ENCODE measurements around the gene NFIA.

NFIA gene

DNA sequence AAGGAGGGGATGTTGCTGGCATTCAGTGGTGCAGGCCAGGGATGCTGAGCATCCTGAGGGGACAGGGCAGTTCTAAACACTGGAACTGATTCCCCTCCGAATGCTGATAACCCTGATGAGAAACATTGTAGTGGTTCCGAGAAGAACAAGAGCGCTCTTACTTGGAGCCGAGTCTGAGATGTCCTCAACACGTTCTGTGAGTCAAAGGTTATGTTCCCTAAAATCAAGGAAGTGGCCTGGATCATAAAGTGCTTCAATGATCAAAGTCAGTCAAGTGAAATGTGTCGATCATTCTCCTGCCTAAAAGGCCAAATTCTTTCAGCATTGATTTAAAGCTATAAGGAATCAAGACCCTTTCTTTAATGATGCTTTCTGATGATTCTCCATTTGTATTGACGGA lies 234.1 kb downstream of the NFIA start:
- Histone ChIP-seq H3K27ac (ENCODE audit: low read depth, low read length) (no peak overlapping the region), H3K4me1 (ENCODE audit: control insufficient read depth, insufficient read depth, low read length) (peaks cover 21% of the 10 kb centered on the region), H3K9me3 (ENCODE audit: control insufficient read depth, insufficient read depth, low read length) (no peaks in the 10 kb centered on the region), H3K27me3 (ENCODE audit: control insufficient read depth, insufficient read depth, low read length) (no peaks in the 10 kb centered on the region), H3K36me3 (ENCODE audit: control insufficient read depth, insufficient read depth, low read length) (no peaks in the 10 kb centered on the region), H3K4me3 (ENCODE audit: low read depth, low read length) (no peak overlapping the region), H3K9ac (ENCODE audit: low read depth, low read length) (no peak overlapping the region)

- Histone ChIP-seq H3K9me3 (ENCODE audit: control insufficient read depth, insufficient read depth, low read length) (no peaks in the 10 kb centered on the region), H3K4me3 (ENCODE audit: low read depth, low read length) (no peak overlapping the region), H3K27me3 (ENCODE audit: control insufficient read depth, insufficient read depth, low read length) (no peaks in the 10 kb centered on the region), H3K27ac (ENCODE audit: low read depth, low read length) (no peak overlapping the region), H3K4me1 (ENCODE audit: control insufficient read depth, insufficient read depth, low read length) (peaks cover 21% of the 10 kb centered on the region), H3K36me3 (ENCODE audit: control insufficient read depth, insufficient read depth, low read length) (no peaks in the 10 kb centered on the region), H3K9ac (ENCODE audit: low read depth, low read length) (no peak overlapping the region)
Observed at GRCh38 chr1:61318319-61319125, 236.2 kb downstream of the NFIA start.

- Histone ChIP-seq H3K9ac (ENCODE audit: low read depth, low read length) (no peak overlapping the region), H3K9me3 (ENCODE audit: control insufficient read depth, insufficient read depth, low read length) (no peaks in the 10 kb centered on the region)
Observed at GRCh38 chr1:61320575-61320974, 238.2 kb downstream of the NFIA start.

DNA sequence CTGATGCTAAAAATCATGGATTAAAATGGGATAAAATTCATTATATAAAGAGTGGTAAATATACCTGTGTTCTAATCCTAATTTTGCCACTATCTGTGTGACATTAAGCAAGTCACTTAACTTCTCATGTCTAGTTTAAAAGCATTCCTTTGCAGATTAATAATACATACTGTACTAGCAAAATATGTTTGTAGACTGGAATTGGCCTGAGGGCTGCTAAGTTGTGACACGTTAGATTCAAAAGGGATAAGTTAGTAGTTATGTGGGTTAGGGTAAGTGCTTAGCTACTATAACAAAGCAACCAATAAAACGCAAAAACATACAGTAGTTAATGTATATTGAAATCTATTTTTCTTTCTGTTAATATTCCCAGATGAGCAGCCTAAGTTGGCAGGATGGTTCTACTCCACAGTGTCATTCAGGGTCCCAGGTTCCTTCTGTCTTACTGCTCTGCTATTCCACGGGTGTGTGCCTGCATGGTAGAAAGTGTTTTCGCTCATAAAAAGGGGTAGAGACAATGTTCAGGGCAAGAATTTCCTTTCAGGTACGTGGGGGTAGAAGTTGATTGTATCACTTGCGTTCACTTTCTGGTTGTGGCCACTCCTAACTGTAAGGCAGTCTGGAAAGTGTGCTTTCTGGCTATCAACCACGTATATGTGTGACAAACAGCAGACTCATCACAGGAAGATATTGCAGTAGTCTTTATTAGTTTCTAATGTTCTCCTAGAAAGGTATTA lies 239.8 kb downstream of the NFIA start:
- Histone ChIP-seq H3K4me1 (ENCODE audit: control insufficient read depth, insufficient read depth, low read length) (peaks cover 21% of the 10 kb centered on the region), H3K9me3 (ENCODE audit: control insufficient read depth, insufficient read depth, low read length) (no peaks in the 10 kb centered on the region), H3K36me3 (ENCODE audit: control insufficient read depth, insufficient read depth, low read length) (no peaks in the 10 kb centered on the region), H3K4me3 (ENCODE audit: low read depth, low read length) (no peak overlapping the region), H3K9ac (ENCODE audit: low read depth, low read length) (no peak overlapping the region), H3K27me3 (ENCODE audit: control insufficient read depth, insufficient read depth, low read length) (no peaks in the 10 kb centered on the region), H3K27ac (ENCODE audit: low read depth, low read length) (no peak overlapping the region)

More at GRCh38 chr1:61320575-61320974, 238.2 kb downstream of the NFIA start:
- Histone ChIP-seq H3K36me3 (ENCODE audit: control insufficient read depth, insufficient read depth, low read length) (no peaks in the 10 kb centered on the region), H3K27me3 (ENCODE audit: control insufficient read depth, insufficient read depth, low read length) (no peaks in the 10 kb centered on the region), H3K27ac (ENCODE audit: low read depth, low read length) (peak overlapping the region; percentile 11), H3K4me3 (ENCODE audit: low read depth, low read length) (no peak overlapping the region), H3K4me1 (ENCODE audit: control insufficient read depth, insufficient read depth, low read length) (peaks cover 21% of the 10 kb centered on the region)

GRCh38 chr1:61322769-61323168 lies 240.4 kb downstream of the NFIA start:
- Histone ChIP-seq H3K27ac (ENCODE audit: low read depth, low read length) (no peak overlapping the region), H3K4me3 (ENCODE audit: low read depth, low read length) (no peak overlapping the region), H3K36me3 (ENCODE audit: control insufficient read depth, insufficient read depth, low read length) (no peaks in the 10 kb centered on the region), H3K27me3 (ENCODE audit: control insufficient read depth, insufficient read depth, low read length) (no peaks in the 10 kb centered on the region), H3K4me1 (ENCODE audit: control insufficient read depth, insufficient read depth, low read length) (peaks cover 21% of the 10 kb centered on the region), H3K9me3 (ENCODE audit: control insufficient read depth, insufficient read depth, low read length) (no peaks in the 10 kb centered on the region), H3K9ac (ENCODE audit: low read depth, low read length) (no peak overlapping the region)

DNA sequence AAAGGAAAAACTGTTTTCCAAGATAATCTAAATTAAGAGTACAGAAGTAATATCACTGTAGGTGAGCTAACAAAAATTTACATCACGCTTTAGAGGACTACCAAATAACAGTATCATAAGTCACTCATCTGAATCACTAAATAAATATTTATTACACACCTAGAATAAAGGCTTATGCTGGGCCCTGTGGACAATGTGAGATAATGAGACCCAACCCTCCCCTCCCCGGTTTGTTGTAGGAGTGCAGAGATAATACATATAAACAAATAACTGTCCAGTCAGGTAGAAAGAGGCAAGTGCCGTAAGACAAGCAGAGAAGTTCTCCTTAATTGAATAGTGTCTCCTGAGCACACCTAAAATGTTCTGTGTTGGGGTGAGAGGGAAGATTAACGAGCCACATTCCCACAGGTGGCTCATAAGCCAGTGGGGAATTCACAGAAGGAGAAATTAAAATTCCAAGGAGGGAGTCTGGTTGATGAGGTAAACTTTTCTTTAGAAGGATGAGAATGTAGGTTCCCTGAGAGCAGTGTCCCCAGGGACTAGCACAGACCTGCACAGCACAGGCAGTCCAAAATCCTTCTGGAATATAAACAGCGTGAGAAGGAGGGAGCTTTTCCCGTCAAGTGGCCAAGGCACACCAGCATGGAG lies 241.4 kb downstream of the NFIA start:
- H3K27ac ChIP-seq (ENCODE audit: low read depth, low read length), result no peak overlapping the region
- no peaks in the 10 kb centered on the region for H3K27me3 ChIP-seq (ENCODE audit: control insufficient read depth, insufficient read depth, low read length)
- H3K4me3 ChIP-seq (ENCODE audit: low read depth, low read length), result no peak overlapping the region
- no peaks in the 10 kb centered on the region for H3K9me3 ChIP-seq (ENCODE audit: control insufficient read depth, insufficient read depth, low read length)
- peaks cover 21% of the 10 kb centered on the region for H3K4me1 ChIP-seq (ENCODE audit: control insufficient read depth, insufficient read depth, low read length)
- H3K36me3 ChIP-seq (ENCODE audit: control insufficient read depth, insufficient read depth, low read length), result no peaks in the 10 kb centered on the region
- no peak overlapping the region for H3K9ac ChIP-seq (ENCODE audit: low read depth, low read length)

GRCh38 chr1:61326713-61327112 lies 244.4 kb downstream of the NFIA start:
- Histone ChIP-seq H3K4me3 (ENCODE audit: low read depth, low read length) (no peak overlapping the region), H3K9ac (ENCODE audit: low read depth, low read length) (no peak overlapping the region), H3K9me3 (ENCODE audit: control insufficient read depth, insufficient read depth, low read length) (no peaks in the 10 kb centered on the region), H3K27me3 (ENCODE audit: control insufficient read depth, insufficient read depth, low read length) (no peaks in the 10 kb centered on the region), H3K4me1 (ENCODE audit: control insufficient read depth, insufficient read depth, low read length) (no peaks in the 10 kb centered on the region), H3K27ac (ENCODE audit: low read depth, low read length) (no peak overlapping the region), H3K36me3 (ENCODE audit: control insufficient read depth, insufficient read depth, low read length) (no peaks in the 10 kb centered on the region)

DNA sequence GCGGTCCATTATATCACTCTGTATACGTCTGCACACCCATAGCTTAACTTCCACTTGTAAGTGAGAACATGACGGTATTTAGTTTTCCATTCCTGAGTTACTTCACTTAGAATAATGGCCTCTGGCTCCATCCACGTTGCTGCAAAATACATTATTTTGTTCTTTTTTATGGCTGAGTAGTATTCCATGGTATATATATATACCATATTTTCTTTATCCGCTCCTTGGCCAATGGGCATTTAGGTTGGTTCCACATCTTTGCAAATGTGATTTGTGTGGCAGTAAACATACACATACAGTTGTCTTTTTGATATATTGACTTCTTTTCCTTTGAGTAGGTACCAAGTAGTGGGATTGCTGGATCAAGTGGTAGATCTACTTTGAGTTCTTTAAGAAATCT lies 245.1 kb downstream of the NFIA start:
- Histone ChIP-seq H3K9ac (ENCODE audit: low read depth, low read length) (no peak overlapping the region), H3K27ac (ENCODE audit: low read depth, low read length) (no peak overlapping the region), H3K9me3 (ENCODE audit: control insufficient read depth, insufficient read depth, low read length) (no peaks in the 10 kb centered on the region), H3K36me3 (ENCODE audit: control insufficient read depth, insufficient read depth, low read length) (no peaks in the 10 kb centered on the region), H3K4me3 (ENCODE audit: low read depth, low read length) (no peak overlapping the region), H3K4me1 (ENCODE audit: control insufficient read depth, insufficient read depth, low read length) (no peaks in the 10 kb centered on the region), H3K27me3 (ENCODE audit: control insufficient read depth, insufficient read depth, low read length) (no peaks in the 10 kb centered on the region)

- Histone ChIP-seq H3K36me3 (ENCODE audit: control insufficient read depth, insufficient read depth, low read length) (no peaks in the 10 kb centered on the region), H3K27ac (ENCODE audit: low read depth, low read length) (no peak overlapping the region), H3K4me1 (ENCODE audit: control insufficient read depth, insufficient read depth, low read length) (no peaks in the 10 kb centered on the region), H3K9ac (ENCODE audit: low read depth, low read length) (no peak overlapping the region), H3K4me3 (ENCODE audit: low read depth, low read length) (no peak overlapping the region), H3K9me3 (ENCODE audit: control insufficient read depth, insufficient read depth, low read length) (no peaks in the 10 kb centered on the region), H3K27me3 (ENCODE audit: control insufficient read depth, insufficient read depth, low read length) (no peaks in the 10 kb centered on the region)
Observed at GRCh38 chr1:61329556-61329955, 247.2 kb downstream of the NFIA start.

GRCh38 chr1:61330018-61330417 lies 247.7 kb downstream of the NFIA start:
- Histone ChIP-seq H3K27ac (ENCODE audit: low read depth, low read length) (no peak overlapping the region), H3K36me3 (ENCODE audit: control insufficient read depth, insufficient read depth, low read length) (no peaks in the 10 kb centered on the region), H3K9me3 (ENCODE audit: control insufficient read depth, insufficient read depth, low read length) (no peaks in the 10 kb centered on the region), H3K9ac (ENCODE audit: low read depth, low read length) (no peak overlapping the region), H3K4me3 (ENCODE audit: low read depth, low read length) (no peak overlapping the region), H3K27me3 (ENCODE audit: control insufficient read depth, insufficient read depth, low read length) (no peaks in the 10 kb centered on the region), H3K4me1 (ENCODE audit: control insufficient read depth, insufficient read depth, low read length) (no peaks in the 10 kb centered on the region)

DNA sequence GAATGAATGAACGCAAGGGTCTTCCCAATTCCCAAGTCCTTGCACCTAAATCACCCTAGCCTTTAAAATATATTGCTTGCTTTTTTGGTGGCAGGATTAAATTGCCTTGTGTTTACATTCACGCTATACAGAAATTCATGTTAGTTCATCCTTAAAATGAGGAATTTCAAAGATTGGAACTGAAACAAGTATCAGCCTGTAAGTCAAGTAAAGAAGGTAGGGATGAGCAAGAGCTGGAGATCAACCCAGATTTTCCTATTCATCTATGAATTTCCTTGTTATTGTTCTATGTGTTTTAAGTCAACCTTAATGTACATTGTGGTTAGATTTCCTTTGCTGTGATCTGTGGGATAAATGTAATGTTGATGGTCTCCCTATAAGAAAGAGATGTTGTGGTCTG lies 248.2 kb downstream of the NFIA start:
- H3K4me3 ChIP-seq (ENCODE audit: low read depth, low read length), result no peak overlapping the region
- no peaks in the 10 kb centered on the region for H3K27me3 ChIP-seq (ENCODE audit: control insufficient read depth, insufficient read depth, low read length)
- H3K4me1 ChIP-seq (ENCODE audit: control insufficient read depth, insufficient read depth, low read length), result no peaks in the 10 kb centered on the region
- H3K27ac ChIP-seq (ENCODE audit: low read depth, low read length), result no peak overlapping the region
- H3K36me3 ChIP-seq (ENCODE audit: control insufficient read depth, insufficient read depth, low read length), result no peaks in the 10 kb centered on the region
- no peaks in the 10 kb centered on the region for H3K9me3 ChIP-seq (ENCODE audit: control insufficient read depth, insufficient read depth, low read length)
- H3K9ac ChIP-seq (ENCODE audit: low read depth, low read length), result no peak overlapping the region
